ENCODE measurements around the gene SLAIN2. TPM values are rescaled to one million over a fixed set of nuclear protein-coding genes. Genes with fewer than 3 reads are reported as not detected.
"Not testable (repeated sequence)": the region's sequence is repeated elsewhere in the genome, so short reads cannot be mapped to it uniquely, and the experiment has no call there.

SLAIN2 gene
- total RNA-seq, 2 experiments from 2014 or later = 46.3 to 47.0 TPM

GRCh38 chr4:48308901-48309300 is 32.4 kb upstream of the SLAIN2 start:
- intact Hi-C loops (cut with DNase I, micrococcal nuclease) = no loop called here
- Mint-ChIP-seq H3K27me3 (no peaks in the 10 kb centered on the region), H3K4me3 (no peak overlapping the region), H3K36me3 (ENCODE audit: low read depth) (no peaks in the 10 kb centered on the region), H3K4me1 (ENCODE audit: low read depth) (no peaks in the 10 kb centered on the region), H3K27ac (no peak overlapping the region), H3K9me3 (no peaks in the 10 kb centered on the region)
- ChIA-PET CTCF (no interaction called here), POLR2A (no interaction called here)
- Histone ChIP-seq H3K36me3 (ENCODE audit: insufficient read depth, low read length) (no peaks in the 10 kb centered on the region), H3K4me3 (ENCODE audit: low read length) (no peak overlapping the region), H3K9me3 (ENCODE audit: control insufficient read depth in 1 of 2, insufficient read depth in 1 of 2, low read length in 2 of 2) (no peaks in the 10 kb centered on the region), H3K4me1 (ENCODE audit: insufficient read depth, low read length) (no peaks in the 10 kb centered on the region), H3K27ac (ENCODE audit: low read depth in 1 of 2, low read length in 2 of 2) (no peak overlapping the region), H3K27me3 (ENCODE audit: control insufficient read depth in 1 of 2, insufficient read depth in 2 of 2, low read length in 2 of 2) (no peaks in the 10 kb centered on the region)
- no peak for DNase-seq
- no peak for TF ChIP-seq CTCF (IDR thresholded peaks at IDR 0.05)
- no peak for ATAC-seq (ENCODE audit: poor library complexity)

GRCh38 chr4:48311896-48312295 is 29.4 kb upstream of the SLAIN2 start:
- DNase-seq (no peak), ATAC-seq (ENCODE audit: poor library complexity) (no peak)
- no peaks in the 10 kb centered on the region for H3K36me3 ChIP-seq (ENCODE audit: insufficient read depth, low read length)
- Mint-ChIP-seq H3K4me3 (no peak overlapping the region), H3K9me3 (no peaks in the 10 kb centered on the region), H3K4me1 (ENCODE audit: low read depth) (no peaks in the 10 kb centered on the region), H3K36me3 (ENCODE audit: low read depth) (no peaks in the 10 kb centered on the region), H3K27ac (no peak overlapping the region), H3K27me3 (no peaks in the 10 kb centered on the region)
- intact Hi-C loops (cut with DNase I, micrococcal nuclease) = loop anchor here (10.0 kb wide), 1 partner anchor 233 kb away; no protein-coding TSS in a partner anchor
- H3K9me3 ChIP-seq (ENCODE audit: control insufficient read depth in 1 of 2, insufficient read depth in 1 of 2, low read length in 2 of 2) = no peaks in the 10 kb centered on the region
- no peaks in the 10 kb centered on the region for H3K27me3 ChIP-seq (ENCODE audit: control insufficient read depth in 1 of 2, insufficient read depth in 2 of 2, low read length in 2 of 2)
- POLR2A ChIA-PET = no interaction called here
- no peak overlapping the region for H3K4me3 ChIP-seq (ENCODE audit: low read length)
- TF ChIP-seq CTCF (IDR thresholded peaks at IDR 0.05) = no peak
- H3K4me1 ChIP-seq (ENCODE audit: insufficient read depth, low read length) = no peaks in the 10 kb centered on the region
- H3K27ac ChIP-seq (ENCODE audit: low read depth in 1 of 2, low read length in 2 of 2) = no peak overlapping the region
- CTCF ChIA-PET = interaction anchor here (1.0 kb wide), 1 partner anchor 31 kb away, joined by 4 read pairs; no protein-coding TSS in a partner anchor

DNA sequence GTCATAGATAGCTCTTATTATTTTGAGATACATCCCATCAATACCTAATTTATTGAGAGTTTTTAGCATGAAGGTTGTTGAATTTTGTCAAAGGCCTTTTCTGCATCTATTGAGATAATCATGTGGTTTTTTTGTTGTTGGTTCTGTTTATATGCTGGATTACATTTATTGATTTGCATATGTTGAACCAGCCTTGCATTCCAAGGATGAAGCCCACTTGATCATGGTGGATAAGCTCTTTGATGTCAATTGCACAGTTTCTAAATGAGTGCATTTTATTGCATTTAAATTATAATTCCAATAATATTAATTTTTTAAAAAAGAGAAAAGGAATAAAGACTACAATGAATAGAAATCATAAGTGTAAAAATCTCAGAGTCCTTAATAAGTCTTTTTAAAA is 26.6 kb upstream of the SLAIN2 start:
- CTCF ChIA-PET; H3K27me3 ChIP-seq (ENCODE audit: control insufficient read depth in 1 of 2, insufficient read depth in 2 of 2, low read length in 2 of 2); POLR2A ChIA-PET; H3K27me3 Mint-ChIP-seq; H3K27ac Mint-ChIP-seq; H3K4me1 Mint-ChIP-seq (ENCODE audit: low read depth); H3K36me3 ChIP-seq (ENCODE audit: insufficient read depth, low read length); ATAC-seq (ENCODE audit: poor library complexity); H3K9me3 ChIP-seq (ENCODE audit: control insufficient read depth in 1 of 2, insufficient read depth in 1 of 2, low read length in 2 of 2); H3K9me3 Mint-ChIP-seq; H3K4me1 ChIP-seq (ENCODE audit: insufficient read depth, low read length); H3K36me3 Mint-ChIP-seq (ENCODE audit: low read depth); H3K4me3 ChIP-seq (ENCODE audit: low read length); H3K4me3 Mint-ChIP-seq; H3K27ac ChIP-seq (ENCODE audit: low read depth in 1 of 2, low read length in 2 of 2); DNase-seq: not testable (repeated sequence)
- intact Hi-C loops (cut with DNase I, micrococcal nuclease) = loop anchor here (10.0 kb wide), 1 partner anchor 230 kb away; no protein-coding TSS in a partner anchor
